GM21447 (cell line): Measurements from ENCODE around the gene COL26A1.
"Not testable (repeated sequence)": the region's sequence is repeated elsewhere in the genome, so short reads cannot be mapped to it uniquely, and the experiment has no call there.

ENCODE experiments used
- ATAC-seq: cut with Tn5 transposase; IDR thresholded peaks from one replicate; pipeline ENCODE4 v1.9.1; 2021; ENCODE audit not compliant: unreplicated experiment

Gene COL26A1

DNA sequence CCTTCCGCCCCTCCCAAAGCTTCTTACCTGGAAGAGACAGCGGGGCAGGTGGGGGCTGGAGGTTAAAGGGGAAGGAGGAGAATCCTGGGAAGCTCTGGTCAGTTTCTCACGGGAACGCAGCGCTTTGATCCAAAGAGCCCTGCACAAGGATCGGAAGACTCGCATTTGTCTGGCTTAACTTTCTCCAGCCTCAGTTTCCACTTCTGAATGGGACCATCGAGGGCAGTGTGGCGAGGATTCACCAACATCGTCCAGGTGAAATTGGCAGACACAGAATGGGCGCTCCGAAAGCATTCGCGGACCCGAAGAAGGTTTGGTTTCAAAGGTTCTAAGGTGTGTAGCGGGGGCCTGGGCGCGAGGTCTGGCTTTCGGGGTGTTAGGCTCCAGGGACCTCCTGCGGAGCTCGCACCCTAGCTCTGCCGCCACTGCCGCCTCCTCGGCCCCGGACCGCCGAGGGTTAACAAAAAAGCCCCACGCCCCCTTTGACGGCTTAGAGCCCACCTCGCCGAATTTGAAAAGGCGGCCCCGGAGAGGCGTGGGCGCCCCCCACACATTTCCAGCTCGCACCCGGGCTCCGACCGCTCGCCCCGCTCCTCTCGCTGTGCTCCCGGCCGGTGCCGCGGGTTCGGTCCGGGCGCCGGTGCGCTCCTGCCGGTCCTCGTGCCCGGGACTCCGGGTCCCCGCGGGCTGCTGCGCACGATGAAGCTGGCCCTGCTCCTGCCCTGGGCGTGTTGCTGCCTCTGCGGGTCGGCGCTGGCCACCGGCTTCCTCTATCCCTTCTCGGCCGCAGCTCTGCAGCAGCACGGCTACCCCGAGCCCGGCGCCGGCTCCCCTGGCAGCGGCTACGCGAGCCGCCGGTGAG lies at the start of gene COL26A1:
TSS of gene COL26A1 (plus strand) at position 542 of the 862 bp plus-strand sequence. CDS start at position 700, 158 bp downstream.
- ATAC-seq = no peak

DNA sequence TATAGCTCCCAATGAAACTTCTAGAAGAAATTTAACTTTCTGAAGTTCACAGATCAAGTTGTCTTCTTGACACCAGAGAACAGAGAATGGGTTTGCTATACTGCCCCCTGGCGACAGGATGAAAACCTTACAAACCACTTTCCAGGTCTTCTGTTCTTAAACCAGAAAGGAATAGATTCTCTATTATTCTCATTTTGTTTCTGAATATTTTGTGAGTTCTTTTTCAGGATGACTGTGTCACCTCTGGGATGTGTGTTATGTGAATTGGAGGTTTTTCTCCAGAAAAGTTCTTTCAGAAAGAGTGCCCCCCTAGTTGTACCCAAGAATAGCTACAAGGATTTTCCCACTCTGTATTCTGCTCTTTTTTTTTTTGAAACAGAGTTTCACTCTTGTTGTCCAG lies 47.3 kb upstream of the COL26A1 start:
- no peak for ATAC-seq

DNA sequence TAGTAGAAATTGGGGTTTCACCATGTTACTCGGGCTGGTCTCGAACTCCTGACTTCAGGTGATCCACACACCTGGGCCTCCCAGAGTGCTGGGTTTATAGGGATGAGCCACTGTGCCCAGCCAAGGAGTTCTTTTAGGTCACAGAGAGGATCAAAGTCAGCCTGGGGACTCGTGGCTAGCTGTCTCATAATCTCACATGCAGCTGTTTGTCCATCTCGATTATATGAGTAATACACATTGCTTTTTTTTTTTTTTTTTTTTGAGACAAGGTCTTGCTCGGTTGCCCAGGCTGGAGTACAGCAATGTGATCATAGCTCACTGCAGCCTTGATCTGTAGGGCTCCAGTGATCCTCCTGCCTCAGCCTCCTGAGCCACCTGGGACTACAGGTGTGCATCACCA lies 43.3 kb upstream of the COL26A1 start:
- ATAC-seq = no peak

DNA sequence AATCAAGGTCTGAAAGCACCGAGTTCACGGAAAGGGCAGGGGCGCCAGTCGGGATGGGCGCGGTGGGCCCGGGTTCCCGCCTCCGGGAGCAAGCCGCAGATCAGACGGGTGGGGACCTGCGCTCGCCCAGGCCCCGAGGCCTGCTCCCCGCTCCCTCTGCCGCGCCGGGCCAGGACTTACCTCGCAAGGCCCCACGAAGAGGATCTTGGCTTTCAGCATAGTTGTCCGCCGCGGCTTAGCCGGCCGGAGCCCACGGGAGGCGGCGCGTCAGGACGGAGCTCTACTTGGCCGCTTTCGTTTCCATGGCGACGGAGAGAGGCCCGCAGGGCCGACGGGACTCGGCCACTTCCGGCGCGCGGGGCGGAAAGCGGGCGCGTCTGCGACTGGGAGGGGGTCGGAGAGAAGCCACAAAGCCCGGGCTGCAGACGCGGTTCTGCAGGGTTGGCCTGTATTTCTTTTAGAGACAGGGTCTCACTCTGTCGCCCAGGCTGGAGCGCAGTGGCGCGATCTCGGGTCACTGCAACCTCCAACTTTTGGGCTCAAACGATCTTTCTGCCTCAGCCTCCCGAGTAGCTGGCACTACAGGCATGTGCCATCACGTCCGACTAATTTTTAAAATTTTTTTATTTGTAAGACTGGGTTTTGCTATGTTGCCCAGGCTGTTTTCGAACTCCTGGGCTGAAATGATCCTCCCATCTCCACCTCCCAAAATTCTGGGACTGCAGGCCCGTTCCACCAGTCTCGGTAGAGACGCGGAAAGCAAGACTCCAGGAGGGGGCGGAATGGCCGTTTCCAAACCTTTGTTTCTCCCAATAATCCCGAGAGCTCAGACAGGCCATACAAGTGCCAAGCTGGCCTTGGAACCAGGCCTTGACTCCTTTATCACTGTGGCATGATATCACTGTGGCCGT lies 40.9 kb upstream of the COL26A1 start, which contains the start of gene IFT22:
TSS of gene IFT22 (minus strand) at position 322 of the 911 bp plus-strand sequence. CDS start at position 219, 103 bp downstream.
- peak; percentile 96 for ATAC-seq

DNA sequence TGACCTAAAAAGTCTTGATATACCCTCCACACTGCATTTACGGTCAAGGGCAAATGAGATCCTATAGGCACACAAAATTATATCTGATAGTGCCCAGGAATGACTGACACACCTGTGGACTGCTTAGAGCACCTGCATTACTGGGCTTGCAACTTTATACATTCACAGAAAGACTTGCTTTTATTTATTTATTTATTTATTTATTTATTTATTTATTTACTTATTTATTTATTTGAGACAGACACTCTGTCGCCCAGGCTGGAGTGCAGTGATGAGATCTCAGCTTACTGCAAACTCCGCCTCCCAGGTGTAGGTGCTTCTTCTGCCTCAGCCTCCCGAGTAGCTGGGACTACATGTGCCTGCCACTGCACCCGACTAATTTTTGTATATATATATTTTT lies 34.5 kb upstream of the COL26A1 start:
- ATAC-seq = no peak

DNA sequence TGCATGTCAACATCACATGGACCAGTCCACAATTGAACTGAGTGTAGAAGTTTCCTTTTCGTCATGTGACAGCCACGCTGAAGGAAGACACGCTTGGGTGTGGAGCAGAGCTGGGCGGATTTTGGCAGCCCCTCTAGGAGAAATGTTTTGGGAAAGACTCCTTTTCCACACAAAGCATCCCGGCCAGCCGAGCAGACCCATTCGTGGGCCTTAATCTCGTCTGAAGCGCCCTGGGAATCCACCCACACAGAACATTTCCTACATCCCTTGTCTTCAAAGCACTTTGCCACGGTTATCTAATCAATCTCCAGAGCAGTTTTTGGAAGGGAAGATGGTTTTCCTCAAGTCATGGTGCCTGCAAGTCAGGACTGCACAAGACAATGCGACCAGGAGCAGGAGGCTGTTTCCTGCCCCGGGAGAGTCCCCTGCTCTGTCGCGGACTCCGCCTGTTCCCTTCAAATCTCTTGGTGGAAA lies 32.6 kb upstream of the COL26A1 start:
- ATAC-seq = no peak

DNA sequence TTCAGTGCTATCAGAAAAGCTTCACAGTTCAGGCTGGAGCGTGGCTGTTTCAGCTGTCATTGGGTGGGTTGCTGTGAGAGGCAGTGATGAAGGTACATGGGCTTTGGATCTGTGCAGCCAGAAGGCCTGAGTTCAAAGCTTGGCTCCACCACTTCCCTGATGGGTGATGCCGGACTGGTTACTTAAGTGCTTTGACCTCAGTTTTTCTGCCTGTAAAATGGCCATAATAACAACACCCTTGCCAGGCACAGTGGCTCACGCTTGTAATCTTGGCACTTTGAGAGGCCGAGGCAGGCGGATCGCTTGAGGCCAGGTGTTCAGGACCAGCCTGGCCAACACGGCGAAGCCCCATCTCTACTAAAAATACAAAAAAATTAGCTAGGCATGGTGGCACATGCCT lies 30.6 kb upstream of the COL26A1 start:
- no peak for ATAC-seq

- no peak for ATAC-seq
Measured at GRCh38 chr7:101333912-101334311, 28.8 kb upstream of the COL26A1 start.

DNA sequence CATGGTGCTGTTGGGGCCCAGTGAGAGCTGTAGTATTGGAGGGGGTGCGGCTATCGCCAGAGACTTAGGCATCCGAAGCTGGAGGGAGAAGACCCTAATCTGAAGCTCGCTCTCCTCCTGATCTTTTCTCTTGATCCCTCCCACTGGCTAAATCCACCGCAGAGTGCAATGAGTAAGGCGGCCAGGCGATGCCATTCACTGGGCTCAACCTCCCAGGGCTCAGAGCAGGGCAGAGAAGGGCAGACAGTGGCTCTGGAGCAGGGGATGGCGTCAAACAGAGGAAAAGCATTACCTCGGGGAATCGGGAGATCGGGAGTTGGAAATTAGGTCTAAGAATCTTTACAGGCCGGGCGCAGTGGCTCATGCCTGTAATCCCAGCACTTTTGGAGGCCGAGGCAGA lies 22.3 kb upstream of the COL26A1 start:
- no peak for ATAC-seq

DNA sequence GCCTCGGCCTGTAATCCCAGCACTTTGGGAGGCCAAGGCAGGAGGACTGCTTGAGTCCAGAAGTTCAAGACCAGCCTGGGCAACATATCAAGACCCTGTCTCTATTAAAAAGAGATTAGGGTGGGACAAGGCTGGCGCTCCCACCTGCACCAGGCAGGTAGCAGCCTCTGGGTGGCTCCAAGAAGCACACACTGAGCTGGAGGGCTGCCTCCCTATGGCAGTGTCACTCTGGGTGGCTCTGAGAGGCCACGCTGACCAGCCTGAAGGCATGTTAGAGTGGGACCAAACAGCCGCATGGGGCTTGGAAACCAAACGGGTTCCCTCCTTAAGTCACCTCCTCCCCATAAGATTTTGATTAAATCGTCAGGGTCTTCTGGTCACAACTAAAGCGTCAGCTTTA lies 19.8 kb upstream of the COL26A1 start:
- no peak for ATAC-seq

DNA sequence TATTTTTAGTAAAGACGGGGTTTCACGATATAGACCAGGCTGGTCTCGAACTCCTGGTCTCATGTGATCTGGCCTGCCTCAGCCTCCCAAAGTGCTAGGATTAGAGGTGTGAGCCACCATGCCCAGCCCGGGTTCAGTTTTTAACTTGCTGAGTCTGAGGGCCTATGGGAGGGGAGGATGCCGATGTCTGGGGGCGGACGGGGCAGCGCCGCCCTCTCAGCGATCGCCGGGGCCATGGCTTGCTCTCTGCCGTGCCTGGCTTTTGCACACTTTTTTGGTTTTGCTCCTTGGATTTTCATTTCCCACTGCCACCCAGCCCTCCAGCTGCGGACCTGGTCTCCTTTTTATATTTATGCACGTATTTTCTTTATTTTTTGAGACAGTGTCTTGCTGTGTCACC lies 15.2 kb upstream of the COL26A1 start:
- ATAC-seq = no peak

GRCh38 chr7:101348456-101349067 lies 14.1 kb upstream of the COL26A1 start:
- not testable (repeated sequence) for ATAC-seq

DNA sequence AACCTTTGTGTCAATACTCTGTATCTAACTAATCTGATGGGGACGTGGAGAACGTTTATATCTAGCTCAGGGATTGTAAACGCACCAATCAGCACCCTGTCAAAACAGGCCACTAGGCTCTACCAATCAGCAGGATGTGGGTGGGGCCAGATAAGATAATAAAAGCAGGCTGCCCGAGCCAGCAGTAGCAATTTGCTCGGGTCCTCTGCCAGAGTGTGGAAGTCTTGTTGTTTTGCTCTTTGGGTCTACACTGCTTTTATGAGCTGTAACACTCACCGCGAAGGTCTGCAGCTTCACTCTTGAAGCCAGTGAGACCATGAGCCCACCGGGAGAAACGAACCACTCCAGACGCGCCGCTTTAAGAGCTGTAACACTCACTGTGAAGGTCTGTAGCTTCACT lies 13.4 kb upstream of the COL26A1 start:
- ATAC-seq = not testable (repeated sequence)

DNA sequence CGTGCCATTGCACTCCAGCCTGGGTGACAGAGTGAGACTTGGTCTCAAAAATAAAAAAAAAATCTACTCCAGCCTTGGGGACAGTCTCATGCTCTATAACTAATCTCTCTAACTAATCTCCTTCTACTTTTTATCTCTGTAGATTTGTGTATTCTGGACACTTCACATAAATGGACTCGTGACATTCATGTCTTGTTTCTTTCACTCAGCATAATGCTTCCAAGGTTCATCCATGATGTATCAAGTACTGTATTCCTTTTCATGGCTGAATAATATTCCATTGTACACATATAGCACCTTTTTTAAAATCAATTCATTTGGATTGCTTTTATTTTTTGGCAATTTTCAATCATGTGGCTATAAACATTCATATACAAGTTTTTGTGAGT lies 9.8 kb upstream of the COL26A1 start:
- ATAC-seq = no peak

DNA sequence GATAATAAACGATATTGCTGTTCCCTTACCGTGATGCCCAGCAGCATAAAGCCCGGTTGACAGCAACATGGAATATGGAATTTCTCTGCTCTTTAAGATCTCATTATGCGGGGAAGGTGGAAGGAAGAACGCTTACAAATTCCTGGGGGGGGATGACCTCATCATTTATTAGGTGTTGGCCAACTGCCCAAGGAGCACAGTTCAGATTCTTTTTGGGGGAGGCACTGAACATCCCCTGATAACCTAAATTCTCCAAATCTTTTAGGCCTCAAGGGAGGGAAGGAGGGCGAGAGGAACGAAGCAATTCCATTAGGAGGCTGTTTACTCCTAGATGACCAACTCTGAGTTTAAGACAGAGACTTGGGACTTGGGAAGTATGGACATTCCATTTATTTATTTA lies 5.2 kb upstream of the COL26A1 start:
- ATAC-seq = no peak

DNA sequence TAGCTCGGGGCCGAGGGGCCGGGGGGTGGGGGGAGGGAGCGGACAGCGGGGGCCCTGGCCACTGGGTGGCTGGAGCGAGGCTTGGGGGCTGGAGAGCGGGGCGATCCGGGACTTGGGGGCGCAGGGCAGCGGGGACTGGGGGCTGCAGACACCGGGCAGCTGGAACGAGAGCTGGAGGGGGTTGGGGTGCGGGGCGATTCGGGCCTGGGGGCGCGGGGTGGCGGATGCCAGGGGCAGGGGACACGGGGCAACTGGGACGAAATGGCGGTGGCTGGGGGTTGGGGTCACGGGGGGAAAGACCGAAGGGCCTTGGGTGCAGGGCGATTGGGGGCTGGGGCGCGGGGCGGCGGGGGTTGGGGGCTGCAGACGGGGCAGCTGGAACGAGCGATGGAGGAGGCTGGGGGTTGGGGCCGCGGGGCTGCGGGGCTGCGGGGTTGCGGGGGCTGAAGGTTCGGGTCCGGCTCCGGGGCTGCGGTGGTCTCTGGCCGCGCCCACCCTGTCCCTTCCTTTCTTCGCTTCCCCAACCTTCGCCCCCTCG lies 590 bp downstream of the COL26A1 start:
- ATAC-seq = no peak

- ATAC-seq = no peak
Measured at GRCh38 chr7:101363734-101364374, 1.2 kb downstream of the COL26A1 start.

DNA sequence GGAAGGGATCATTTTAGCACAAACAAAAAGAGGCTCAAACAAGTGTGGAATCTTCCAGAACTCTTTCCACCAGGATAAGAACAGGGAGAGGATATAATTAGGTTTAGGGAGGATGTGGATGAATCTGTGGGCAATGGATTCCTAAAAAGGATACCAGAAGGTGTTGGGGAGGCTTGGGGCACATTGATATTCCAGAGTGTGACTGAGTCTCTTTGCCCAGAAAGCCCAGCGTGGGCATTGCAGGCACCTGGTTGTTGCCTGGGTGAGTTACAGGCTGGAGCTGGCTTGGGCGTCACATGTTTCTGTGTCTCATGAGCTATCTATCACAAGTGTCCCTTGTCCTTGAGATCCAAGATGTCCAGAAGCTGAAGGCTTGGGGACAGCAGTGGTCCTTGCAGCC lies 3.3 kb downstream of the COL26A1 start:
- no peak for ATAC-seq

DNA sequence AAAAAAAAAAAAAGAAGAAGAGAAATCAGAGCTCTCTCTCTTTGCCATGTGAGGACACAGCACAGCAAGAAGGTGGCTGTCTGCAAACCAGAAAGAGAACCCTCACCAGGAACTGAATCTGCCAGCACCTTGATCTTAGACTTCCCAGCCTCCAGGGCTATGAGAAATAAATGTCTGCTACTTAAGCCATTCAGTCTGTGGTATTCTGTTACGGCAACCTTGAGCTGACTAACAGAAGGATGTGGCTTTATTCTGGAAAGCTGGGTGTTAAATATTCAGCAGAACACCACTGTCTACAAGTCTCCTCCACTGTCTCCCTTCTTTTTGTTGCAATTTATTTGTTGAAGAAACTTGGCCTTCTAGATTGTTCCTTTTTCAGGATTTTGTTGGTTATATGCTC lies 5.0 kb downstream of the COL26A1 start:
- no peak for ATAC-seq

- no peak for ATAC-seq
Measured at GRCh38 chr7:101368422-101369165, 5.9 kb downstream of the COL26A1 start.
